AG09309 (cell line): ENCODE data around the gene MYL5.

Experiments
- DNase-seq: peaks from one replicate; pipeline ENCODE4 v3.0.0-alpha.2; 2010; ENCODE audit warnings: low read depth
- H3K4me3 ChIP-seq: 2 replicates; pipeline ENCODE4 v1.5.1; 2011; ENCODE audit warnings: mild to moderate bottlenecking, low read depth, low read length, moderate library complexity; ENCODE audit not compliant: control insufficient read depth
- CTCF ChIP-seq: IDR thresholded peaks from 2 replicates; pipeline ENCODE4 v1.5.1; 2011; ENCODE audit warnings: mild to moderate bottlenecking, low read depth, low read length, inconsistent platforms; ENCODE audit not compliant: insufficient read depth, control insufficient read depth; ENCODE audit errors: missing control alignments

MYL5 gene

GRCh38 chr4:628311-628741 lies 46.0 kb upstream of the MYL5 start:
- no peak for DNase-seq
- no peak overlapping the region for H3K4me3 ChIP-seq
- no peak for TF ChIP-seq CTCF

DNA sequence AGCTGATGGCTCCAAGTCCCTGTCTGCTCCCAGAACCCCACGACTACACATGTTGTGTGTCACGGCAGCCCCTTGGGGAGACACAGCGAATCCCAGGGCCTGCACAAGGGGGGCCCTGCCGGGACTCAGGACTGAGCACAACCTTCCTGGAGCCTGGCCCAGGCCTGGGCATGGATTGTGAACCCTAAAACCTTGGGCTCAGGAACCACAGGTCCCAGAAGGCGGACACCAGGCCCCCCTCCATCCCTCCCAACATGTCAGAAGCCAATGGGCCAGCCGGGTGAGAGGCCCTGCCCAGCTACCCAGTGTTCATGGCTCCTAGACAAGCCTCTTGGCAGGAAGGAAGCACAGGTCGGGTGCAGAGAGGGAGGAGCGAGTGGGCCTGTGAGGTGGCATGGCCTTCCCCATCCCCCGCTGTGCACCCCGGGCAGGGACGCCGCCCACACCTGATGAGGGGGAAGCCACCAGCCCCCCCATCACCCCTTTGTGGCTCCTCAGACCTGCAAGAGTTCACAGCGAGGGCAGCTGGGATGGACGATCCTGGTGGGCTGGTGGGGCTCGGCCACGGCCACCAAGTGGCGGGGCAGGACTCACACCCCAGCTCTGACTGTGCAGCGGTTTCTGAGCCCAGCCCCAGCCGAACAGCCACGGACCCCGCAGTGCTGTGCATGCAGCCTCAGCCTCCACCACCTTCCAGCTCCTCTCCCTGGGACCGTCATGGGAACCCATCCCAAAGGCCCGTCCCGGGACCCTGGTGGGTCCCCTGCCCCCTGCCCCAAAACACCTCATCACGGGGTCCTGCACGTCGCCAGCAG lies 45.3 kb upstream of the MYL5 start:
- TF ChIP-seq CTCF = no peak
- H3K4me3 ChIP-seq = no peak overlapping the region
- DNase-seq = no peak

GRCh38 chr4:629636-629914 lies 44.8 kb upstream of the MYL5 start:
- no peak overlapping the region for H3K4me3 ChIP-seq
- no peak for DNase-seq
- TF ChIP-seq CTCF = no peak

DNA sequence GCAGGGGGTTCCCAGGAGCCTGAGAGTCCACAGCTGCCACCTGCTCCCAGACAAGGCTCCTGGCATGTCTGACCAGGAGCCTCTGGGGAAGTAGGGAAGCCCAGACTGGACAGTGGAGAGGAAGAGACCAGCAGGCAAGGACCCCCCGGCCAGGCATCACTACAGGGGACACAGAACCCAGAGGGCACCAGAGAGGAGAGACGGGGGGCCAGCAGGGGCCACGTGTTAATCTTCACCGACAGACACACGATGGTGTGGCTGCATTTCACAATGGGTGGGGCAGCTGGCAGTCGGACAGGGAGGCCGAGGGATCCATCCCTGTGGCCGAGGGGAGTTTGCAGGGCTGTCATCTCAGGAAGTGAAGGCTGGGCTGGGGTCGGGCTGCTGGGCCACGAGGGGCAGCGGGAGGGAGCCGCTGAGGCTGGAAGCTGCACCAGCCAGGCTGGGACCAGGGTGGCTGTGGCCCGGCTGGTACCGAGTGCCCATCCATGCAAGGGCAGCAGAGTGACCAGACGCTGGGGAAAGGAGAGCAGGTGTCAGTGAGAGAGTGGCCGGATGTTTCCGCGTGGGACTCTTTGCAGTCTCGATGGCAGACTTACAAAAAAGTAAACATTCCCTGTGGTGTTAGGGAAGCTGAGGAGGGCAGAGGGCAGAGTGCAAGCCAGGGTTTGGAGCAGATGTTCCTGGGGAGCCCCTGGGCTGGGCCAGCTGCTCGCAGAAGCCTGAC lies 44.3 kb upstream of the MYL5 start:
- DNase-seq = no peak
- TF ChIP-seq CTCF = no peak
- H3K4me3 ChIP-seq = no peak overlapping the region

DNA sequence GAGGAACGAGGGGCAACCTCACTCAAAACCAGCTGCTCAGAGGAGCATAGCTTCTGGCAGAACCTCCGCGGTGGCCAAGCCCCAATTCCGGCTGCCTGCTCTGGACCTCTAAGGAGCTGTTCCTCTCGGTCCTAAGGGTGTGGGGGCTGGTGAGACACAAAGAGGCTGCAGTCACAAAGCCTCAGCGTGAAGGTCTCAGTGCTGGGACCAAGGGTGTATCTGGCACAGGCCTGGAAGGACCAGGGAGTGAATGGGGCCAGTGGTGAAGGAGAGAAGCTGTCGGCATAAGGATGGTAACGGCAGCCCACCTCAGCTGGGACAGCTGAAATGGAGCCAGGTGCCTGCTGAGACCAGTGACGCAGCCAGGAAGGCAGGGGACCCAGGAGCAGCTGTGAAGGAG lies 43.7 kb upstream of the MYL5 start:
- no peak overlapping the region for H3K4me3 ChIP-seq
- TF ChIP-seq CTCF = no peak
- no peak for DNase-seq

DNA sequence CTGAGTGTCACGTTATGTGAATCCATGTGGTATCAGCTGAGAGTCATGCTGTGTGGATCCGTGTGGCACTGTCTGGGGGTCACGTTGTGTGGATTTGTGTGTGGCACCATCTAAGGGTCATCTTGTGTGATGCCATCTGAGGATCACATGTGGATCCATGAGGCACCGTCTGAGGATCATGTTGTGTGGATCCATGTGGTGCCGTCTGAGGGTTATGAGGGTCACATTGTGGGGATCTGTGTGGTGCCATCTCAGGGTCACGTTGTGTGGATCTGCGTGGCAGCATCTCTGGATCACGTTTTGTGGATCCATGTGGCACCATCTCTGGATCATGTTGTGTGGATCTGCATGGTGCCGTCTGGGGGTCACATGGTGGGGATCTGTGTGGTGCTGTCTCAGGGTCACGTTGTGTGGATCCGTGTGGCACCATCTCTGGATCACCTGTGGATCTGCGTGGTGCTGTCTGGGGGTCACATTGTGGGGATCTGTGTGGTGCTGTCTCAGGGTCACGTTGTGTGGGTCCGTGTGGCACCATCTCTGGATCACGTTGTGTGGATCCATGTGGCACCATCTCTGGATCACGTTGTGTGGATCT lies 42.0 kb upstream of the MYL5 start:
- no peak for TF ChIP-seq CTCF
- no peak overlapping the region for H3K4me3 ChIP-seq
- DNase-seq = no peak
